Stimulated activated CD8-positive, alpha-beta memory T cell treated with anti-CD3 and anti-CD28 coated beads, Interleukin-12 subunit alpha, Interleukin-12 subunit beta, amount 100 ng/mL, for 4 hours (primary cell): ENCODE data around the gene C5.
"Not testable (repeated sequence)": the region's sequence is repeated elsewhere in the genome, so short reads cannot be mapped to it uniquely, and the experiment has no call there.

Experiments used
- DNase-seq: peaks from one replicate; pipeline ENCODE4 v3.0.0-alpha.2; 2020; ENCODE audit warnings: low read depth

Gene C5

GRCh38 chr9:121050128-121050988, at the start of gene C5:
Gene C5 (minus strand): TSS chr9:121050275. CDS start chr9:121050246, 29 bp downstream.
- DNase-seq, result no peak

- DNase-seq, result no peak
Observed at GRCh38 chr9:121098567-121099198, 48.6 kb upstream of the C5 start.

GRCh38 chr9:121095057-121095456, 45.0 kb upstream of the C5 start:
- DNase-seq, result no peak

GRCh38 chr9:121090743-121091142, 40.7 kb upstream of the C5 start:
- not testable (repeated sequence) for DNase-seq

GRCh38 chr9:121088576-121088975, 38.5 kb upstream of the C5 start:
- no peak for DNase-seq

GRCh38 chr9:121085661-121086060, 35.6 kb upstream of the C5 start:
- no peak for DNase-seq

- DNase-seq, result no peak
Observed at GRCh38 chr9:121082075-121082474, 32.0 kb upstream of the C5 start.

- DNase-seq, result no peak
Observed at GRCh38 chr9:121075251-121076036, 25.4 kb upstream of the C5 start.

GRCh38 chr9:121074370-121075250, 24.5 kb upstream of the C5 start, which contains the start of gene CNTRL:
Gene CNTRL (plus strand): TSS chr9:121074955. CDS start chr9:121088327, 13,372 bp downstream.
- DNase-seq, result peak; percentile 71

GRCh38 chr9:121073038-121073437, 23.0 kb upstream of the C5 start:
- no peak for DNase-seq

- DNase-seq, result no peak
Observed at GRCh38 chr9:121071756-121072421, 21.8 kb upstream of the C5 start.

- no peak for DNase-seq
Observed at GRCh38 chr9:121071370-121071755, 21.3 kb upstream of the C5 start.

- DNase-seq, result no peak
Observed at GRCh38 chr9:121069396-121069795, 19.3 kb upstream of the C5 start.

- DNase-seq, result no peak
Observed at GRCh38 chr9:121067640-121068039, 17.6 kb upstream of the C5 start.

- DNase-seq, result no peak
Observed at GRCh38 chr9:121066850-121067249, 16.8 kb upstream of the C5 start.

GRCh38 chr9:121059998-121060636, 10.0 kb upstream of the C5 start:
- DNase-seq, result no peak

- no peak for DNase-seq
Observed at GRCh38 chr9:121059513-121059912, 9.4 kb upstream of the C5 start.

- no peak for DNase-seq
Observed at GRCh38 chr9:121057821-121058220, 7.7 kb upstream of the C5 start.

GRCh38 chr9:121055642-121056143, 5.6 kb upstream of the C5 start:
- DNase-seq, result no peak

GRCh38 chr9:121053544-121053943, 3.5 kb upstream of the C5 start:
- DNase-seq, result no peak
